NCI-H460 (cell line): Measurements from ENCODE around the gene LSP1. TPM values are rescaled to one million over a fixed set of nuclear protein-coding genes. Genes with fewer than 3 reads are reported as not detected.

Experiments
- DNase-seq: peaks from one replicate; pipeline ENCODE4 v3.0.0-alpha.2; 2016; ENCODE audit warnings: low read depth; ENCODE audit errors: extremely low read depth
- total RNA-seq: library from RNA; depleted of rRNA; stranded (reverse); fragments of >200 nt; shearing (Covaris generic); gene quantifications from 2 replicates; pipeline ENCODE4 v1.2.3, GENCODE V29; 2014

Gene LSP1
- total RNA-seq, 1 experiment from 2014 or later: not detected

DNA sequence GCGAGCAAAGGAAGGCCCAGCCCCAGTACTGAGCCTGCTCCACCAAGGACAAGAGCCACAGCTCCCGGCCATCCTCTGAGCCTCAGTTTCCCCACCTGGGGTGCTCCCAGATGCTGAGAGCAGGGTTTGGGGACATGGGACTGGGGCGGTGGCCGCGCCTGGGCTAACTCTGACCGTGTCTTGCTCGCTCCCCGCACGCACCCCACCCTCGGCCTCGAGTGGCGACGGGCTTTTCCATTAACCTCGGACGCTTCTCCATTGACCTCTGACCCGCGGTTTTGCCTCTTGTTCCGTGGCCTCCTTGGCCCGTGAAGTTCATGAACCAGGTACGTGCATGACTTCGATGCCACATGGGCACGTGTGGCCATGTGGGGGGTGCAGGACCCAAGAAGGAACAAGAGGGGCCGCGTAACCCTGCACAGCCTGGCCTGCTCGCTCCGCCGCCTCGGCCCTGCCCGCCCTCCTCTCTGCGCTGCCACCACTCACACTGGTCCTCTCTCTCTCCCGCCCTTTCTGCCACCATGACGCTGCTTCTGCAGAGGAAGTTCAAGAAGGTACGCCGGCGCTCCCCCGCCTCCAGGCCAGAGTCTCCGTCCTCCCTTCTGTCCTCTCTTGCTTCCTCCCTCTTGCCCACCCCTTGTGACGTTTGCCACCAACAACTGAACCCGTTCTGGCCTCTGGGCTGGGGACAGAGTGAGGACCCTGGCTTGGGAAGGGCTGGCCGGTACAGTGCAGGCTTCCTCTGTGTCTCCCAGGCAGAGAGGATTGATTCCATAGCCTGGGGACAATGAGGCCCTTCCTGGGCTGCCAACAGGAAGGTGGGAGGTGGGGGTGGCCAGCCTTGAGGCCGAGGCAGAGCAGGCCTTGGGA, 73.5 kb downstream of the LSP1 start:
- DNase-seq: no peak

DNA sequence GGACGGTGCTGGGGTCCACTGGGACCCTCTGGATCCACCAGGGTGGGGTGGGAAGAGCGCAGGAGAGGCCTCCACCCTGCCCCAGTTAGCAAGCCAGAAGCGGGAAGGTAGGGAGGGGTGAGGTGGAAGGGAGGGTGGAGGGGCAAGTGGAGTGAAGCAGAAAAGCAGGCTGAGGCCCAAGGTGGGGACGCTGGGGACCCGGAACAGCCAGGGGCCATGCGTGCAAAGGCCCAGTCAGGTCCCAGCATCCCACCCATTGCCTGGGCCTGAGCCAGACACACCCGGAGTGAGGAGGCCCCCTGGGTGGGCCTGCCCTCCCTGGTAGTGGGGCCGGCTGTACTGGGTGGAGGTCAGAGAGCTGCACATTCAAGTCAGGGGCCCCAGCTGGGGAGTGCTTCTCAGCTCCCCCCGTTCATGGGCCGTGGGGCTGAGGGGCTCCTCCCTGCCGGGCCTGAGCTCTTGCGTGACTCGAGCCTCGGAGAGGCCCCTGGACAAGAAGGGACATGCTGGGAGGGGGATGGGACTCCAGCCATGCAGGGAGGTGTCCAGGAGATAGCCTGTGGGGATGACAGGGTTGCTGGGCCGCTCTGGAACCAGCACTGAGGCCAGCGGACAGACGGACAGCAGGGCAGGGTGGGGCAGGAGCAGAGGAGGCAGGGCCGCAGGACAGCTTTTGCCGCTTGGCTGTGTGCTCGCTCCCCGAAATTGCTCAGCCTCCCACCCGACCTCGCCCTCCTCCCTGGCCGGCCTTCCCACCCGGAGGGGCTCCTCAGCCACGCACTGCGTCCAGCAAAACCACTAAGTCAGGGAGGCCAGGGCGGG, 74.4 kb downstream of the LSP1 start:
- DNase-seq: no peak

DNA sequence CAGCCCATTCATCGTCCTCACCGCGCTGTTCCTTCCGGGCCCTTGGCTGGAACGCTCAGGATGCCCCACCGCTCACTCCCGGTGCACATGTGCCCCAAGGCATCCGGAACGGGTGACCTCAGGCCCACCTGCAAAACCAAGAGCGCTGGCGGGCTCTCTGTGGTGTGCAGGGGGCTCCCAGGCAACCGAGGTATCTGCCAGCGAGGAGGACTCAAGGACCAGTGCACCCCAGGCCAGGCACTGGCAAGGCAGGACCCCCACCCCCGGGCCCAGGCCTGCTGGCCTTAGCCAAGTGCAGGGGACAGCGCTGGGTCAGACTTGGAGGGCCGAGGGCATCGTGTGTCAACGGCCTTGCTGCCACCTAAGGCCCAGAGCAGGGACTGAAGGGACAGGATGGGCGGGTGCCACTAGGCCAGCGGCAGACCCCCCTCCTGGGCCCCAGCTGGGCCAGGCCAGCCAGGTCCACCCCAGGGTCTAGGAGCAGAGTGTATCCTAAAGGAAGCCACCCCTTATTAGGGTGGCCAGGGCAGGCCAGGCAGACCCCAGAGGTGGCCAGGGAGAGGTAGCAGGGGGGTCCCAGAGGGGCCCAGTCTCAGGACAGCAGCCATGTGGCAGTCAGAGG, 75.1 kb downstream of the LSP1 start:
- DNase-seq: no peak

DNA sequence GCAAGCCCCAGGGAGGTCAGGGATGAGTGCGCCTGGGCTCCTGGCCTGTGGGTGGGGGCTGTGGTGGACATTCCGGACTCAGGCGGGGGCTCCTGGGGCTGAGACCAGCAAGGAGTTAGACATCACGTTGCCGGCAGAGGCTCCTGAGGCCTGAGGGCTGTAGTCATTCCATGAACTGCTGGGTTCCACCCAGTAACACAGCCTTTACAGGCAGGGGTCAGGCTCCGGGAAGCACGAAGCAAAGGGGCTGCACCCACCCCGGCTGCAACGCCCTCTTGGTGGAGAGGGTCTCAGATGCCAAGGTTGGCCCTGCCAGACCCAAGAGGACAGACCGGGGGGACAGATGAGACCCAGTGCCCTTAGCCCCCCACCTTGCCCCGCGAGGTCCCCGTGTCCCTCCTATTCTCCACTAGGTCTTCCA, 75.6 kb downstream of the LSP1 start:
- DNase-seq: no peak

DNA sequence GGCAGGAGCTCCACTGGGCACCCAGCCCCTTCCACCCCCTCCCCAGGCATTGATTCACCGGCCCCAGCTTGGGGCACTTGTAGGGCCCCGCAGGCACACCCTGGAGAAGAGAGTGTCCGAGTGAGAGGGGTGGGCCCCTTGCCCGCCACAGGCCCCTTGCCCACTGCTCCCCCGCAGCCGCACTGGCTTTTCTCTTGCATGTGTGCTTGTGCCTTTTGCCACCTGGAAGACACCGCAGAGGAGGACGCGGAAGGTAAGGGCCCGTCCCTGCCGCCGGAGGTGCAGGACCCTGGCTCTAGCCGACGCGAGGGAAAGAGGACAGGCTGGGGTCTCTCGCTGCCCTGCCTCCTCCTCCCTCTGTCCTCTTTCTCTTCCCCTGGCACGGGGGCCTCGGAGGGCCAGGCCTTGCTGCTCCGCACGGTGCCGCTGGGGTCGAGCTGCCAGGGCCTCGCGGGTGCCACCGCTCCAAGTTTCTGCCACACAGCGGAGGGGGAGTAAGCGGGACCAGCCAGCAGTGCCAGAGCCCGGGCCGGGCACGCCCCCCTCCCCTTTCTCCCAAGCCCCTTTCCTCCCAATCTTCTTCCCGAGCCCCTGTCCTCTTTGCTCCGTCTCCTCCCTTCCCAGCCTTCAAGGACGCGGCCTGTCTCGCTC, 76.1 kb downstream of the LSP1 start:
- no peak for DNase-seq

DNA sequence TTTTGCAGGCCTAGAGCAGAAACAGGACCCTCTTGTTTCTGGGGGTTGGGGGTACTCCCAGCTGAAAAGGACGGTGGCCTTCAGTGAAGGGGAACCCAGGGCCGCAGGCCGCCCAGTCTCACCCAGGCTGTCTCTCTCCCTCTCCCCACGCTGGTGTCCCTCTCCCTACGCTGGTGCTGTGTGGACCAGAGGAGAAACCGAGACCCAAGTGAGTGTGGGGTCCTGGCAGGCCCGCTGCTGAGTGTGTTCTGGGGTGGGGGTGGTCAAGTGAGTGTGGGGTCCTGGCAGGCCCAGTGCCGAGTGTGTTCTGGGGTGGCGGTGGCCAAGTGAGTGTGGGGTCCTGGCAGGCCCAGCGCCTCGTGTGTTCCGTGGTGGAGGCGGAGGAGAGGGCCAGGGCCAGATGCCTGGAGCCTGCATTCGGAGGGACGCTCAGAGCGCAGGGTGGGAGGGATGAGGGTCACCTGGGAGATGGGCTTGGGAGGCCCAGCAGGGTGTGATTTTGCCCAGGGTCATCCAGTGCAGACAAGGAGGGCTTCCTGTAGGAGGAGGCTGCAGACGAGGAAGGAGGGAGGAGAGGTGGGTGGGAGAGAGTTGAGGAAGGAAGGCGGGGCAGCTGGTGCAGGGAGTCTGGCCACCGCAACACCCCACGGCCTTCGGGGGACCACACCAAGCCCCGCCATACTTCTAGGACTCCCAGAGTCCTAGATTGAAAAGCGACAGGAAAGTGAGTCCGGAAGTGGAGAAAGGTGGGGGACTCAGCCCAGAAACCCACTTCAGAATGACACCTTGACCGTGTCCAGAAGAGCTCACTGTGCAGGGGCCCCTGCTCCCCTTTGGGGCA, 77.0 kb downstream of the LSP1 start:
- DNase-seq: no peak

DNA sequence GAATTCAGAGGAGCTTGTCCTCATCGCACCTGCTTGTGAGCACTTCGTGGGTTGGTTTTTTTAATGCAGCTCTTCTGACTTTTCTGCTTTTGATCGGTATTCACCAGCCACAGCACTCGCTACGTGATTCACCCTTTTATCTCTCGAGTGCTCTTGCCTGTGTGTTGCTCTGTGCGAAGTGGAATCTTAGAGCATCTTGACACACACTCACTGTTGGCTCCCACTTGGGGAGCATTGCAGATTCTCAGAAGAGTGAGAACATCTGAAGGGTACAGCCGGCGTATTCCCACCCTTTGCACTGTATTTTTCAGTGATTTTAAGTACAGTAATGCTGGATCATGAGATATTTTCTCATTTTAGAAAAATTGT, 77.6 kb downstream of the LSP1 start:
- no peak for DNase-seq

DNA sequence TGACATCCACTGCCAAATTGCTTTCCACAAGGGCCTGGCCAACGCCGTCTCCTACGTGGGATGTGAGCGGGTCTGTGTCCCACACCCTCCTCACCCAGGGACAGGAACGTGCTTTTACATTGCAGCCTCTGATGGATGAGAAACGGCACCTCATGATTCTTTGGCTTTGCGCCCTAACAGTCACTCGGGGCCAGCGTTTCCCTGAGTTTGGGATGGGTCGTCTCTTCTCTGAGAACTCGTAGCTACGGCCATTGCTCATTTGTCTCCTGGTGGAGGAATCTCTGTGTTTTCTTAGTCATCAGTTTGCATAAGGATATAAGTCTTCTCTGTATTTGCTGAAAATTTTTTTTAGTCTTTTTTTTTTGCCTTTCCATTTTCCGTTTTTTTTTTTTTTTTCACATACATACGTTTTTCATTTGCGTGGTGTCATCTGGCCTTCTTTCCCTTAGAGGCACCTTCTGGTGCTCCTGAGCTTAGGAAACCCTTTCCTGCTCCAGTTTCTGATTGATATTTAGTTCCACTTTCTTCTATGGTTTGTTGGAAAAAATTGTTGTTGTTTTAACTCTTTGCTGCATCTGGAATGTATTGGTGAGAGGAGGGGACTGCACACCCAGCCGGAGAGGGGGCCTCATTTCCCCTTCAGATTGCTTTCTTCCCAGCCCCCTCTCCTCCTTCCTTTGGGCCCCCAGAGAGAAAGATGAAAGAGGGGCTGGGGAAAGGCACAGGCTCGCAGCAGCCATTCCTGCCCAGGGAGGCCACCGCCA, 78.6 kb downstream of the LSP1 start:
- DNase-seq: no peak

DNA sequence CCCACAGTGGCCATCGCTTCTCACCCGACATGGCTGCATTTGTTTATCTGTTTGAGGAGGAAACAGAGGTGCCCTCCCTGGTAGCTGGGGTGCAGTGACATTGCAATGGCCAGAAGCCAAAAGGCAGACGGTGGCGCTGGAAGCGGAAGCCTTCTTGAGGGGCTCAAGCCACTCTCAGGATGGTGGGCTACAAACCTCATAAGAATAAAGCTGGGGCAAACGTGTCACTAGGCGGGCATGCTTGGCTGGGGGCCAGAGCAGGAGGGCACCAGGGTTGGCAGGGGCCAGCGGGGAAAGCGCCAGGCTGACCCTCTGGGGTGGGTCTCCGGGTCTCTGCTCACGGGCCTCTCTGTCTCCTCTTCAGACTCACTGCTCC, 79.2 kb downstream of the LSP1 start:
- no peak for DNase-seq

DNA sequence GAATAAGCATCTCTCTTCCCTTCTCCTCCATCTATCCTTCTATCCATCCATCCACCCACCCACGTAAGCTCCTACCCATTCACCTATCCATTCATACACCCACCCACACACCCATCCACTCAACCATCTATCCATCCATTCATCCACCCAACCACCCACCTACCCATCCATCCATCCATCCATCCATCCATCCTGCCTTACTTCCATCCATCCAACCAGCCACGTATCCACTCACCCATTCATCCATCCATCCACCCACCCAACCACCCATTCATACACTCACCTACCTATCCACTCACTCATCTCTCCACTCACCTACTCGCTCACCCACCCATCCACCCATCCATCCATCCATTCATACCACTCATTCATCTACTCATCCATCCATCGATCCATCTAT, 79.8 kb downstream of the LSP1 start:
- no peak for DNase-seq

DNA sequence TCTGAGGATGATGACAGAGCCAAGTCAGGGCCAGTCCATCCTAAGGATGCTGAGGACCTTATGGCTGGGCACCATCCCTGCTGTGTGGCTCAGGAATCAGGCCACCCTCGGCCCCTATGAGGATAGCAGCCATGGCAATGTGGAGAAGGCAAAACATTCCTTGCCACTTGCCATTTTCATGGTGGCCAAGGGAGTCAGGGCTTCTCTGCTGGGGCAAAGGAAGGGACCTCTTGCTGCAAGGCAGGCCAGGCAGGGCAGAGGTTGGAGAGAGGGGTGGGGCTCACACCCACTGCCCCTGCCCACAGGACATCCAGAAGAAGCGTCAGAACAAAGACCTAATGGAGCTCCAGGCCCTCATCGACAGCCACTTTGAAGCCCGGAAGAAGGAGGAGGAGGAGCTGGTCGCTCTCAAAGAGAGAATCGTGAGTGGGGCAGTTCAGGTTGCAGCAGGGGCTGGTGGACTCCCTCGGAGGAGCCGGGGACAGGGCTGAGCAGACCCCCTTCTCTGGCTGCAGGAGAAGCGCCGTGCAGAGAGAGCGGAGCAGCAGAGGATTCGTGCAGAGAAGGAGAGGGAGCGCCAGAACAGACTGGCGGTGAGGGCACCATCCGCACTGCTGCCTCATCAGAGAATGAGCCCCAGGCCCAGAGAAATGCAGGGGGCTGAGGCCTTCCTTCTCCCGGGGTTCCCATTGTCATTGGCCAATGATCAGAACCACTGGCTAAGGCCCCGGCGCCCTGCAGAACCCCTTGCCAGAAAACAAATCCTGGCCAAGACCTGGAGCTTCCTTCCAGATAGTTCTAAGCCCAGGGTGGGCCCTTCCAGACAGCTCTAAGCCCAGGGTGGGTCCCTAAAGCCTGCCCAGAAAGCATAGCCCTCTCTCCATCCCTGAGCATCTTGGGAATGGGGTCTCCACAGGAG, 80.8 kb downstream of the LSP1 start:
- no peak for DNase-seq

DNA sequence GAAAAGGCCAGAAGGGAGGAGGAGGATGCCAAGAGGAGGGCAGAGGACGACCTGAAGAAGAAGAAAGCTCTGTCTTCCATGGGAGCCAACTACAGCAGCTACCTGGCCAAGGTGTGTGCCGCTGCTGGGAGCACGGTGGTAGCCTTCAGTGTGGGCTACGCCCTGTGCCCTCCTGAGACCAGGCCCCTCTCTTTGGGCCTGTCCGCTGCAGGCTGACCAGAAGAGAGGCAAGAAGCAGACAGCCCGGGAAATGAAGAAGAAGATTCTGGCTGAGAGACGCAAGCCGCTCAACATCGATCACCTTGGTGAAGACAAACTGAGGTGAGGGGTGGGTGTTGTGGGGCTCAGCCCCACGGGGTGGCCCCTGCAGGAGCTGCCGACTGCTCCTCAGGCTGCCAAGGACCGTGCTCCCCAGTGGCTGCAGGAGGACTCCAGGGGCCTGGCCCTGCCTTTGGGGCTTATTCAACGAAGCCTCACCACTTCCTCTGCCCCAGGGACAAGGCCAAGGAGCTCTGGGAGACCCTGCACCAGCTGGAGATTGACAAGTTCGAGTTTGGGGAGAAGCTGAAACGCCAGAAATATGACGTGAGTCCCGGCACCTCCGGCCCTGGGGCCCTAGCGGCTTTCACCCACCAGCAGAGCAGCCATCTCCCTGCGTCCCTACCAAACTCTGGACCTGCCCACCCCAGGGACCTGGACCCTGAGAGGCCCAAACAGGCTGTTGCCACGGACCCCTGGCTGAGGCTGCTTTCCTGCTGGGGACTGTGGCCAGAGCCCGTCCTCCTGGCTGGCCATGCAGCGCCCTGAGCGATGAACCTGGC, 81.7 kb downstream of the LSP1 start:
- no peak for DNase-seq

DNA sequence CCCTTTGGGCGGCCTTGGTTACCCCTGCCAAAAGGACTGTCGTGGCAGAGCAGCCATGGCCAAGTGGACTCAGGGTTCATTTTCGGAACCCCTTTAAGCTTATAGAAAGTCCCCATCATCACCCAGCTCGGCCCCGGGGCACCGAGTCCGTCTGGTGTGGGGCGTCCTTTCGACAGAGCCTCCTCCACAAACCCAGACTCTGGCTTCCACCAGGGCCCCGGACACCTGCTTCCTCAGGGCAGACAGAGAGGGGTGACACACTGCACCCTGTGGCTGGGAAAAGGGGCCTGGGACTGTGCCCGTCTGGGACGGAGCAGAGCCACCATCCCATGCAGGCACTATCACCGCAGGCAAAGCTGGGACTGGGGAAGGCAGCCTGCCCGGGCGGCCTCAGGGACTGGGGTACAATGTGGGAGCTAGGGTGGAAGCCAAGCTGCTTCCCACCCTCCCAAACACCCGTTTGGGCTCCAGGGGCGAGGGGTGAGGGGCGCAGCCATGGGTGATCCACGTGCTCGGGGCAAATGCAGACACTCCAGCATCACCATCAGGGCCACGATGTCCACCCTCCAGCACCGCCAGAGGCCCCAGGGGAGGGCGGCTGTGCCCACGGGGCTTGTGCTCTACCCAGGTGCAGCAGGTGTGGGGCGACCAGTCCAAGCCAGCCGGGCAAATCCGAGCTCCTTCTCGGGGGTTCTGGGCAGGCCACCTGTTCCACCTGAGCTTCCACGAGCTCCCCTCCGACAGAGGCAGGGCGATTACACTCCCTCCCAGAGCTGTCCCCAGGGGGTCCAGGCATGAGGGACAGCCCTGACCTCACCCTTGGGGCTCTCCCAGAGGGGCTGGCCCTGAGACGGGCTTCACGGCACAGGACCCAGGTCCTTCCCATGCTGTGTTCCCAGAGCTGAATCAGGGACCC, 82.5 kb downstream of the LSP1 start:
- no peak for DNase-seq

DNA sequence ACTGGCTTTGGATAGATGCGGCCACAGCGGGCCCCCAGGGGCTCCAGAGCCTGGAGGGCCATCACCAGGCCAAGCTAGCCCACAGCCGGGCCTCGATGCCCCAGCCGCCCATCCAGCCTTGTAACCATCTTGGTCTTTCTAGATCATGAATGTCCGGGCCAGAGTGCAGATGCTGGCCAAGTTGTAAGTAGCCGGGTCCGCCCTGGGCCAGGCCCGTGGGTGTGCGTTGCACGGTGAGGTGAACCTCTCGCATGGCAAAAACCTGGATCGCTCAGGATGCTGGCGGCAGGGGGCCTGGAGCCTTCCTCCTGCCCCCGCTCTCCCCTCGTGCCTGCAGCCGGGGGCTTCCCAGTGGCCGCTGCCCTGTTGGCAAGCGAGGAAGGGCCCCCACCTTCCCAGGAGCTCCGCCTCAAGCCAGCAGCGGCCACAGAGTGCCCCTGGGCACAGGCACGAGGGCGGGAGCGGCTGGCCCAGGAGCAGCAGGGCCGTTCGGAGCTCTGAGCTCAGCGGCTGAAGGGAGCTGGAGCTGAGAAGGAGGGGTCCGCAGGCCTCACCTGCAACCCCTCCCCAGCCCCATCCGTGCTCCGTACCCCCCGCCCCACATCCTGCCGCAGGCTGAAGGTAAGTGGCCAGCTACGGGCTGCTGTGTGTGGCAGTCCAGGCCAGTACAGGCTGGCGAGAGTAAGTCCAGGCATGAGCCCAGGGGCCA, 83.3 kb downstream of the LSP1 start:
- DNase-seq: no peak

DNA sequence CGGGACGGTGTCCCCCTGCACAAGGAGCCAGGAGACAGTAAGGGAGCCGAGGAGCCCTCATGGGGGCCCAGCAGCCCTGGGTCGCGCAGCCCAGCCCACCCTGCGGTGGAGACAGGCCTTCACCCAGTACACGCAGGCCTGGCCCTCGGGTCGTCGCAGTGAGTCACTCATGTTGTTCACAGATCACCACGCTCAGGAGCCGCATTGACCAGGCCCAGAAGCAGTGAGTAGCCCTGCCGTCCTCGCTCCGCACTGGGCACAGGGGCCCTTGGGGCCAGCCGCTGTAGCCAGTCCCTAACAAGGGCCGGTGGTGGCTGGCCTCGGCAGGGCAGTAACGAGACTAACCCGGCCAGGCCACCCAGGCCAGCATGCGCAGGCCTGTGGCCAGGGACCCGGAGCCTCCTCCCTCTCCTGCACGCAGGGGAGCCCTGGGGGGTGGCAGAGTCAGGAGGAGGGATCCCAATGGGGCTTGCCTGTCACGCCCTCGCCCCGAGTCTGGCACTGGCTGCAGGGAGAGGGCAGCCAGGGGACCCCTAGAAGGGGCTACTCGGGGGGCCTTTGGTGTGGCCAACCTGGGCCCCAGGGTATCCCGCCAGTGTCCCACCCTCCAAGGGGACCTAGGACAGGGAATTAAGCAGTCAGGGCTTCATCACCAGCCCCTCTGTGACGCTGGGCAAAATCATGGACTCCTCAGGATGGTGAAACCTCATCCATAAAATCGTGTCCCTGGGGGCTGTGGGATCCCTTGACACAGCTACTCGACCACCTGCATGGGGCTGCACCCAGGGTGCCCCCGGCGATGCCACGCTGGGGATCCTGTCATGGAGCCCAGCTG, 84.1 kb downstream of the LSP1 start:
- no peak for DNase-seq
